GM12878 (cell line): Measurements from ENCODE around the gene SLC13A2. TPM values are rescaled to one million over a fixed set of nuclear protein-coding genes. Genes with fewer than 3 reads are reported as not detected.

ENCODE experiments used
- FOS ChIP-seq: IDR thresholded peaks from 3 replicates; pipeline ENCODE4 v1.6.1; 2011; ENCODE audit warnings: borderline replicate concordance; ENCODE audit not compliant: insufficient read length; ENCODE audit errors: extremely low read depth
- NR2C1 ChIP-seq: fragments of 450-650 bp; IDR thresholded peaks from 2 replicates; pipeline ENCODE4 v1.6.1; 2017; ENCODE audit warnings: antibody characterized with exemption, mild to moderate bottlenecking, moderate library complexity
- REST ChIP-seq: IDR thresholded peaks from 2 replicates; pipeline ENCODE4 v1.6.1; 2012; ENCODE audit warnings: mild to moderate bottlenecking, low read depth, low read length
- SMAD5 ChIP-seq: IDR thresholded peaks from 2 replicates; pipeline ENCODE4 v1.6.1; 2016; ENCODE audit warnings: antibody characterized with exemption, low read depth
- TAF1 ChIP-seq: IDR thresholded peaks from 2 replicates; pipeline ENCODE4 v1.6.1; 2011; ENCODE audit warnings: mild to moderate bottlenecking, low read depth, low read length, borderline replicate concordance
- USF1 ChIP-seq: IDR thresholded peaks from 2 replicates; pipeline ENCODE4 v1.6.1; 2011; ENCODE audit warnings: borderline replicate concordance, low read depth, mild to moderate bottlenecking, moderate library complexity, mixed read lengths, low read length; ENCODE audit not compliant: insufficient read depth; ENCODE audit errors: extremely low read length
- YY1 ChIP-seq: IDR thresholded peaks from 2 replicates; pipeline ENCODE4 v1.6.1; 2011; ENCODE audit warnings: low read depth, mild to moderate bottlenecking, low read length
- ZBTB4 ChIP-seq: fragments of 450-650 bp; formaldehyde crosslinking; IDR thresholded peaks from 2 replicates; pipeline ENCODE4 v1.4.0; 2022; ENCODE audit warnings: mild to moderate bottlenecking, moderate library complexity
- ZNF592 ChIP-seq: fragments of 450-650 bp; IDR thresholded peaks from 2 replicates; pipeline ENCODE4 v1.6.1; 2017; ENCODE audit warnings: mild to moderate bottlenecking, moderate library complexity
- polyA plus RNA-seq, 11 experiments: library from polyadenylated mRNA; depleted of rRNA in 4 of 11; unstranded in 6 of 11; stranded (reverse) in 5 of 11; fragments of >200 nt; fragmentation: Nextera tagmentation in 4 of 11; fragmentation: Illumina TruSeq in 1 of 11; extraction: Ambion mirVana in 4 of 11; extraction: Trizol in 1 of 11; gene quantifications; 1 replicate in 1 of 11; 2 replicates in 10 of 11; pipeline versions ENCODE4 v1.2.1 to v1.2.3, GENCODE V29; 2011 to 2016; ENCODE audit warnings: inconsistent platforms in 2 of 11, missing spikeins in 2 of 11, low read depth in 1 of 11
- total RNA-seq, 4 experiments: library from RNA; depleted of rRNA in 3 of 4; stranded (reverse); fragments of >200 nt in 3 of 4; fragmentation: Illumina TruSeq in 1 of 4; extraction: Trizol in 1 of 4; gene quantifications; 2 replicates each; pipeline versions ENCODE4 v1.2.1 to v1.2.3, GENCODE V29; 2013 to 2021

SLC13A2 gene
- total and polyA plus RNA-seq, 10 of the 15 experiments (the other 5 are each of a cell fraction or from before 2014, with no cell fraction given) = 0.03 to 0.13 (median 0.05) TPM; not detected in 6

- no peak for TF ChIP-seq ZNF592
- no peak for TF ChIP-seq YY1
- no peak for TF ChIP-seq USF1
- TF ChIP-seq TAF1 = no peak
- TF ChIP-seq NR2C1 = no peak
- no peak for TF ChIP-seq REST
- no peak for TF ChIP-seq FOS
- no peak for TF ChIP-seq SMAD5
- TF ChIP-seq ZBTB4 (CRISPR knock-in tag) = no peak
These were observed 41.1 kb downstream of the SLC13A2 start (continued) for GRCh38 chr17:28514561-28515002.
